SH-SY5Y (cell line): ENCODE data around the gene COMMD7.

Source experiments
- GATA2 ChIP-seq: IDR thresholded peaks from 2 replicates; pipeline ENCODE4 v1.6.1; 2011; ENCODE audit warnings: mild to moderate bottlenecking, low read depth, low read length
- GATA3 ChIP-seq: IDR thresholded peaks from 2 replicates; pipeline ENCODE4 v1.6.1; 2011; ENCODE audit warnings: low read depth, mild to moderate bottlenecking, low read length, moderate library complexity

DNA sequence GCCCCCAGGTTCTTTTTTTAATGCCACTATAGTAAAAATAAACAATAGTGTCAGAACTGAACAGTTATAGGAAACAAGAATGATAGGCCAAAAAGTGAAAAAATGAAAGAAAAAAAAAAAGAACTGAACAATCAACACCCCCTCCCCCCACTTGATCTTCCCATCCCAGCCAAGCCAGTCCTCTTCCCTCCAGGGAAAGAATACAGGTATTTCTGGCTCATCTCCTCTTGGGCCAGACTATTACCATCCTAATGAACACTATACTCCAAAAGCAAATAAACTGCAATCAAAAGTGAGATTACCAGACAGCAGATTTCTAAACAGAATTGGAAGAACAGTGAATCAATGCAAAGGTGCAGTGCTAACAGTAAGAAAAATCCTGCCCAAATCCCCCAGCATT lies 48.2 kb downstream of the COMMD7 start:
- TF ChIP-seq GATA2 (no peak), GATA3 (no peak)
